HEK293 (cell line): ENCODE measurements around the gene PLA2G4A.

ENCODE experiments used
- CTCF ChIA-PET: fragments of 350-600 bp; formaldehyde crosslinking; extraction: SDS; loops from one replicate; lab custom pipeline; 2021; ENCODE audit warnings: antibody characterized with exemption; lab: Yijun Ruan, JAX
- POLR2A ChIA-PET: fragments of 300-600 bp; formaldehyde crosslinking; extraction: SDS; loops from one replicate; lab custom pipeline; 2020; ENCODE audit warnings: antibody characterized with exemption, inconsistent platforms; lab: Yijun Ruan, JAX
- H3K27ac ChIP-seq: fragments of 200-500 bp; sonication (Bioruptor generic); 2 replicates; pipeline ENCODE4 v1.5.1; 2014; ENCODE audit warnings: low read depth, low read length, control low read depth, inconsistent platforms; ENCODE audit errors: extremely low read depth
- H3K36me3 ChIP-seq, 2 experiments: fragments of 200-500 bp in 1 of 2; sonication (Bioruptor generic) in 1 of 2; 1 replicate in 1 of 2; 2 replicates in 1 of 2; pipeline ENCODE4 v1.5.1; 2014 to 2017; ENCODE audit warnings: inconsistent platforms in 2 of 2, low read length in 2 of 2; ENCODE audit not compliant: control insufficient read depth in 2 of 2, insufficient read depth in 1 of 2
- H3K4me1 ChIP-seq: fragments of 200-500 bp; sonication (Bioruptor generic); 2 replicates; pipeline ENCODE4 v1.5.1; 2014; ENCODE audit warnings: mild to moderate bottlenecking, low read length, inconsistent platforms; ENCODE audit not compliant: control insufficient read depth, insufficient read depth
- H3K4me3 ChIP-seq: 2 replicates; pipeline ENCODE4 v1.5.1; 2011; ENCODE audit warnings: low read depth, mild to moderate bottlenecking, control low read depth, low read length, moderate library complexity
- H3K9me3 ChIP-seq: fragments of 200-500 bp; sonication (Bioruptor generic); 2 replicates; pipeline ENCODE4 v1.5.1; 2014; ENCODE audit warnings: low read depth, low read length, inconsistent platforms; ENCODE audit not compliant: control insufficient read depth, insufficient read depth
- HOXA7 ChIP-seq: sonication (generic); formaldehyde crosslinking; IDR thresholded peaks from 2 replicates; pipeline ENCODE4 v1.8.1; 2022; ENCODE audit warnings: missing genetic modification reagents, borderline replicate concordance
- IKZF3 ChIP-seq: fragments of 450-650 bp; IDR thresholded peaks from 2 replicates; pipeline ENCODE4 v1.5.0; 2018; ENCODE audit warnings: missing biosample characterization, mild to moderate bottlenecking, missing genetic modification characterization, moderate library complexity
- MYNN ChIP-seq: fragments of 450-650 bp; formaldehyde crosslinking; IDR thresholded peaks from 2 replicates; pipeline ENCODE4 v1.5.1; 2016; ENCODE audit warnings: missing biosample characterization, missing genetic modification characterization, borderline replicate concordance
- YY2 ChIP-seq: fragments of 450-650 bp; formaldehyde crosslinking; IDR thresholded peaks from 2 replicates; pipeline ENCODE4 v1.5.1; 2016; ENCODE audit warnings: missing biosample characterization, missing genetic modification characterization
- ZBTB17 ChIP-seq: fragments of 450-650 bp; formaldehyde crosslinking; IDR thresholded peaks from 2 replicates; pipeline ENCODE4 v1.5.1; 2016; ENCODE audit warnings: missing biosample characterization, missing genetic modification characterization
- ZNF133 ChIP-seq: fragments of 450-650 bp; formaldehyde crosslinking; IDR thresholded peaks from 2 replicates; pipeline ENCODE4 v1.5.1; 2016; ENCODE audit warnings: missing biosample characterization, missing genetic modification characterization
- ZNF174 ChIP-seq: fragments of 450-650 bp; formaldehyde crosslinking; IDR thresholded peaks from 2 replicates; pipeline ENCODE4 v1.5.0; 2017; ENCODE audit warnings: missing biosample characterization, mild to moderate bottlenecking, missing genetic modification characterization
- ZNF175 ChIP-seq: fragments of 450-650 bp; formaldehyde crosslinking; IDR thresholded peaks from 2 replicates; pipeline ENCODE4 v1.5.1; 2016; ENCODE audit warnings: missing biosample characterization, missing genetic modification characterization
- ZNF354C ChIP-seq: fragments of 450-650 bp; formaldehyde crosslinking; IDR thresholded peaks from 2 replicates; pipeline ENCODE4 v1.5.1; 2016; ENCODE audit warnings: missing biosample characterization, missing genetic modification characterization, low read depth, borderline replicate concordance
- ZNF391 ChIP-seq: fragments of 450-650 bp; formaldehyde crosslinking; IDR thresholded peaks from 2 replicates; pipeline ENCODE4 v1.5.1; 2016; ENCODE audit warnings: low read depth, missing biosample characterization, missing genetic modification characterization, borderline replicate concordance
- ZNF416 ChIP-seq: fragments of 450-650 bp; formaldehyde crosslinking; IDR thresholded peaks from 2 replicates; pipeline ENCODE4 v1.5.1; 2016; ENCODE audit warnings: missing biosample characterization, missing genetic modification characterization
- ZNF473 ChIP-seq: fragments of 450-650 bp; formaldehyde crosslinking; IDR thresholded peaks from 2 replicates; pipeline ENCODE4 v1.5.1; 2017; ENCODE audit warnings: missing biosample characterization, missing genetic modification characterization
- ZNF514 ChIP-seq: fragments of 450-650 bp; formaldehyde crosslinking; IDR thresholded peaks from 2 replicates; pipeline ENCODE4 v1.5.1; 2016; ENCODE audit warnings: missing biosample characterization, missing genetic modification characterization
- ZNF571 ChIP-seq: fragments of 450-650 bp; formaldehyde crosslinking; IDR thresholded peaks from 2 replicates; pipeline ENCODE4 v1.5.0; 2017; ENCODE audit warnings: missing biosample characterization, missing genetic modification characterization
- ZNF621 ChIP-seq: fragments of 450-650 bp; formaldehyde crosslinking; IDR thresholded peaks from 2 replicates; pipeline ENCODE4 v1.5.1; 2017; ENCODE audit warnings: missing biosample characterization, missing genetic modification characterization
- ZNF629 ChIP-seq: fragments of 450-650 bp; formaldehyde crosslinking; IDR thresholded peaks from 2 replicates; pipeline ENCODE4 v1.5.1; 2017; ENCODE audit warnings: missing biosample characterization, missing genetic modification characterization
- ZNF792 ChIP-seq: fragments of 450-650 bp; formaldehyde crosslinking; IDR thresholded peaks from 2 replicates; pipeline ENCODE4 v1.5.1; 2016; ENCODE audit warnings: missing biosample characterization, missing genetic modification characterization
- ZXDB ChIP-seq: fragments of 450-650 bp; formaldehyde crosslinking; IDR thresholded peaks from 2 replicates; pipeline ENCODE4 v1.5.1; 2016; ENCODE audit warnings: missing biosample characterization, missing genetic modification characterization
- TF ChIP-seq, protein P1 (sequence below): fragments of 450-650 bp; formaldehyde crosslinking; IDR thresholded peaks from 2 replicates; pipeline ENCODE4 v1.5.1; 2016; ENCODE audit warnings: missing biosample characterization, missing genetic modification characterization
- TF ChIP-seq, protein P2 (sequence below): fragments of 450-650 bp; formaldehyde crosslinking; IDR thresholded peaks from 2 replicates; pipeline ENCODE4 v1.5.1; 2016; ENCODE audit warnings: missing biosample characterization, missing genetic modification characterization
- TF ChIP-seq, protein P3 (sequence below): fragments of 450-650 bp; formaldehyde crosslinking; IDR thresholded peaks from 2 replicates; pipeline ENCODE4 v1.5.1; 2016; ENCODE audit warnings: missing biosample characterization, missing genetic modification characterization
- TF ChIP-seq, protein P4 (sequence below): fragments of 450-650 bp; formaldehyde crosslinking; IDR thresholded peaks from 2 replicates; pipeline ENCODE4 v1.5.1; 2017; ENCODE audit warnings: missing biosample characterization, missing genetic modification characterization
- TF ChIP-seq, protein P5 (sequence below): fragments of 450-650 bp; formaldehyde crosslinking; IDR thresholded peaks from 2 replicates; pipeline ENCODE4 v1.5.1; 2016; ENCODE audit warnings: missing biosample characterization, missing genetic modification characterization, low read depth
- TF ChIP-seq, protein P6 (sequence below): fragments of 450-650 bp; formaldehyde crosslinking; IDR thresholded peaks from 2 replicates; pipeline ENCODE4 v1.5.1; 2016; ENCODE audit warnings: missing biosample characterization, missing genetic modification characterization

Gene PLA2G4A

DNA sequence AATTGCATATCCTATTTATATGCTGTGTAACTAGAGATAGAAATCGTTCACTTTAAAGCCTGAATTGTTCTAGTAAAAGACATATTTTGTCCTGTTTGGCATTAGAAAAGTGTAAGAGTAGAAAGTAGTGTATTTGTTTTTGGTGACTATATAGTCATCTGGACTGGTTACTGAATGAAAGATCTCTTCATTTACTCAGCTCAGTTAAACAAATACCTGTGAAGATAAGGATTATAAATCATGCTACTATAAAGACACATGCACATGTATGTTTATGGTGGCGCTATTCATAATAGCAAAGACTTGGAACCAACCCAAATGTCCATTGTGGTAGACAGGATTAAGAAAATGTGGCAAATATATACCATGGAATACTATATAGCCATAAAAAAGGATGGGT, 125.1 kb downstream of the PLA2G4A start:
- H3K4me1 ChIP-seq: no peaks in the 10 kb centered on the region
- CTCF ChIA-PET: no interaction called here
- POLR2A ChIA-PET: no interaction called here

DNA sequence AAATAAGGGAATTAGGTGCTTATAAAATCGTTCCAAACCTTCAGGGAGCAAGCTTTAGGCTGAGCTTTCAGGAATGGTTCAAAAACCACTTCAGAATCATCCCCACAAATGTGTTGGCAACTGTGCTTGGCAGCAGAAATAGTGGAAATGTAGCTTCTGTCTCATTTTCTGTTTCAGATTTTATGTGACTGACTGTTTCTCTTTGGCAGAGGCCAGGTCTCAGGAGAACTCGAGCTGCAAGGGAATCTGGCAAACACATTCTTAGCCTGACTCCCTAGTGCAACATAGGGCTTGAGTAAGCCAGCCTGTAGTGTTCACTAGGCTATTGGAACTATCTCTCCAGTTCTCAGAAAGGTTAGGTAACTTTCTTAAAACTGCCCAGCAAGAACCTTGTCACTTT, 128.6 kb downstream of the PLA2G4A start:
- CTCF ChIA-PET: no interaction called here
- Histone ChIP-seq H3K4me3 (no peak overlapping the region), H3K9me3 (no peaks in the 10 kb centered on the region), H3K4me1 (no peaks in the 10 kb centered on the region), H3K27ac (no peak overlapping the region), H3K36me3 (no peaks in the 10 kb centered on the region)
- TF ChIP-seq MYNN (tag by site-specific recombination): no peak
- no peak for TF ChIP-seq YY2 (tag by site-specific recombination)
- TF ChIP-seq ZNF175: no peak
- TF ChIP-seq ZNF133 (tag by site-specific recombination): no peak
- TF ChIP-seq, all 188 proteins: peak for 0
- POLR2A ChIA-PET: no interaction called here

More for the DNA sequence above, 125.1 kb downstream of the PLA2G4A start:
- TF ChIP-seq ZBTB17 (tag by site-specific recombination) (no peak), ZNF354C (no peak), HOXA7 (CRISPR knock-in tag) (no peak), ZNF792 (no peak), ZNF621 (tag by site-specific recombination) (no peak), ZNF391 (tag by site-specific recombination) (no peak), ZNF629 (tag by site-specific recombination) (no peak), ZXDB (tag by site-specific recombination) (no peak), ZNF174 (tag by site-specific recombination) (no peak), ZNF473 (tag by site-specific recombination) (no peak), ZNF514 (tag by site-specific recombination) (no peak), IKZF3 (tag by site-specific recombination) (no peak), ZNF416 (tag by site-specific recombination) (no peak), ZNF571 (no peak)
- TF ChIP-seq, protein P1, sequence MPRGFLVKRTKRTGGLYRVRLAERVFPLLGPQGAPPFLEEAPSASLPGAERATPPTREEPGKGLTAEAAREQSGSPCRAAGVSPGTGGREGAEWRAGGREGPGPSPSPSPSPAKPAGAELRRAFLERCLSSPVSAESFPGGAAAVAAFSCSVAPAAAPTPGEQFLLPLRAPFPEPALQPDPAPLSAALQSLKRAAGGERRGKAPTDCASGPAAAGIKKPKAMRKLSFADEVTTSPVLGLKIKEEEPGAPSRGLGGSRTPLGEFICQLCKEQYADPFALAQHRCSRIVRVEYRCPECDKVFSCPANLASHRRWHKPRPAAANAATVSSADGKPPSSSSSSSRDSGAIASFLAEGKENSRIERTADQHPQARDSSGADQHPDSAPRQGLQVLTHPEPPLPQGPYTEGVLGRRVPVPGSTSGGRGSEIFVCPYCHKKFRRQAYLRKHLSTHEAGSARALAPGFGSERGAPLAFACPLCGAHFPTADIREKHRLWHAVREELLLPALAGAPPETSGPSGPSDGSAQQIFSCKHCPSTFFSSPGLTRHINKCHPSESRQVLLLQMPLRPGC (tag by site-specific recombination): no peak
- TF ChIP-seq, protein P2, sequence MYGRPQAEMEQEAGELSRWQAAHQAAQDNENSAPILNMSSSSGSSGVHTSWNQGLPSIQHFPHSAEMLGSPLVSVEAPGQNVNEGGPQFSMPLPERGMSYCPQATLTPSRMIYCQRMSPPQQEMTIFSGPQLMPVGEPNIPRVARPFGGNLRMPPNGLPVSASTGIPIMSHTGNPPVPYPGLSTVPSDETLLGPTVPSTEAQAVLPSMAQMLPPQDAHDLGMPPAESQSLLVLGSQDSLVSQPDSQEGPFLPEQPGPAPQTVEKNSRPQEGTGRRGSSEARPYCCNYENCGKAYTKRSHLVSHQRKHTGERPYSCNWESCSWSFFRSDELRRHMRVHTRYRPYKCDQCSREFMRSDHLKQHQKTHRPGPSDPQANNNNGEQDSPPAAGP: no peak
- TF ChIP-seq, protein P3, sequence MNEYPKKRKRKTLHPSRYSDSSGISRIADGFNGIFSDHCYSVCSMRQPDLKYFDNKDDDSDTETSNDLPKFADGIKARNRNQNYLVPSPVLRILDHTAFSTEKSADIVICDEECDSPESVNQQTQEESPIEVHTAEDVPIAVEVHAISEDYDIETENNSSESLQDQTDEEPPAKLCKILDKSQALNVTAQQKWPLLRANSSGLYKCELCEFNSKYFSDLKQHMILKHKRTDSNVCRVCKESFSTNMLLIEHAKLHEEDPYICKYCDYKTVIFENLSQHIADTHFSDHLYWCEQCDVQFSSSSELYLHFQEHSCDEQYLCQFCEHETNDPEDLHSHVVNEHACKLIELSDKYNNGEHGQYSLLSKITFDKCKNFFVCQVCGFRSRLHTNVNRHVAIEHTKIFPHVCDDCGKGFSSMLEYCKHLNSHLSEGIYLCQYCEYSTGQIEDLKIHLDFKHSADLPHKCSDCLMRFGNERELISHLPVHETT (tag by site-specific recombination): no peak
- TF ChIP-seq, protein P4, sequence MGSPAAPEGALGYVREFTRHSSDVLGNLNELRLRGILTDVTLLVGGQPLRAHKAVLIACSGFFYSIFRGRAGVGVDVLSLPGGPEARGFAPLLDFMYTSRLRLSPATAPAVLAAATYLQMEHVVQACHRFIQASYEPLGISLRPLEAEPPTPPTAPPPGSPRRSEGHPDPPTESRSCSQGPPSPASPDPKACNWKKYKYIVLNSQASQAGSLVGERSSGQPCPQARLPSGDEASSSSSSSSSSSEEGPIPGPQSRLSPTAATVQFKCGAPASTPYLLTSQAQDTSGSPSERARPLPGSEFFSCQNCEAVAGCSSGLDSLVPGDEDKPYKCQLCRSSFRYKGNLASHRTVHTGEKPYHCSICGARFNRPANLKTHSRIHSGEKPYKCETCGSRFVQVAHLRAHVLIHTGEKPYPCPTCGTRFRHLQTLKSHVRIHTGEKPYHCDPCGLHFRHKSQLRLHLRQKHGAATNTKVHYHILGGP (tag by site-specific recombination): no peak
- TF ChIP-seq, protein P5, sequence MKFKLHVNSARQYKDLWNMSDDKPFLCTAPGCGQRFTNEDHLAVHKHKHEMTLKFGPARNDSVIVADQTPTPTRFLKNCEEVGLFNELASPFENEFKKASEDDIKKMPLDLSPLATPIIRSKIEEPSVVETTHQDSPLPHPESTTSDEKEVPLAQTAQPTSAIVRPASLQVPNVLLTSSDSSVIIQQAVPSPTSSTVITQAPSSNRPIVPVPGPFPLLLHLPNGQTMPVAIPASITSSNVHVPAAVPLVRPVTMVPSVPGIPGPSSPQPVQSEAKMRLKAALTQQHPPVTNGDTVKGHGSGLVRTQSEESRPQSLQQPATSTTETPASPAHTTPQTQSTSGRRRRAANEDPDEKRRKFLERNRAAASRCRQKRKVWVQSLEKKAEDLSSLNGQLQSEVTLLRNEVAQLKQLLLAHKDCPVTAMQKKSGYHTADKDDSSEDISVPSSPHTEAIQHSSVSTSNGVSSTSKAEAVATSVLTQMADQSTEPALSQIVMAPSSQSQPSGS: no peak
- TF ChIP-seq, protein P6, sequence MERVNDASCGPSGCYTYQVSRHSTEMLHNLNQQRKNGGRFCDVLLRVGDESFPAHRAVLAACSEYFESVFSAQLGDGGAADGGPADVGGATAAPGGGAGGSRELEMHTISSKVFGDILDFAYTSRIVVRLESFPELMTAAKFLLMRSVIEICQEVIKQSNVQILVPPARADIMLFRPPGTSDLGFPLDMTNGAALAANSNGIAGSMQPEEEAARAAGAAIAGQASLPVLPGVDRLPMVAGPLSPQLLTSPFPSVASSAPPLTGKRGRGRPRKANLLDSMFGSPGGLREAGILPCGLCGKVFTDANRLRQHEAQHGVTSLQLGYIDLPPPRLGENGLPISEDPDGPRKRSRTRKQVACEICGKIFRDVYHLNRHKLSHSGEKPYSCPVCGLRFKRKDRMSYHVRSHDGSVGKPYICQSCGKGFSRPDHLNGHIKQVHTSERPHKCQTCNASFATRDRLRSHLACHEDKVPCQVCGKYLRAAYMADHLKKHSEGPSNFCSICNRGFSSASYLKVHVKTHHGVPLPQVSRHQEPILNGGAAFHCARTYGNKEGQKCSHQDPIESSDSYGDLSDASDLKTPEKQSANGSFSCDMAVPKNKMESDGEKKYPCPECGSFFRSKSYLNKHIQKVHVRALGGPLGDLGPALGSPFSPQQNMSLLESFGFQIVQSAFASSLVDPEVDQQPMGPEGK (tag by site-specific recombination): no peak
- Histone ChIP-seq H3K4me3 (no peak overlapping the region), H3K36me3 (no peaks in the 10 kb centered on the region), H3K27ac (no peak overlapping the region), H3K9me3 (no peaks in the 10 kb centered on the region)
